Esophagus squamous epithelium (tissue), 4 donors: ENCODE results near the gene CDC25B.

ENCODE experiments used
- POLR2A ChIP-seq, 4 donors: fragments of 450-650 bp; IDR thresholded peaks; one replicate each; pipeline ENCODE4 v1.6.1; 2017; ENCODE audit warnings: antibody characterized with exemption in 4 of 4, mild to moderate bottlenecking in 4 of 4, moderate library complexity in 3 of 4
- TF ChIP-seq, protein P1 (sequence below), 6 experiments: fragments of 450-650 bp in 4 of 6; fragments of 200-600 bp in 2 of 6; sonication (generic) in 2 of 6; IDR thresholded peaks; one replicate each; pipeline ENCODE4 v1.5.1; 2016 to 2019; ENCODE audit warnings: antibody characterized with exemption in 6 of 6, mild to moderate bottlenecking in 4 of 6, moderate library complexity in 4 of 6

- TF ChIP-seq POLR2A (IDR thresholded peaks at IDR 0.05): no peak
- TF ChIP-seq, protein P1, sequence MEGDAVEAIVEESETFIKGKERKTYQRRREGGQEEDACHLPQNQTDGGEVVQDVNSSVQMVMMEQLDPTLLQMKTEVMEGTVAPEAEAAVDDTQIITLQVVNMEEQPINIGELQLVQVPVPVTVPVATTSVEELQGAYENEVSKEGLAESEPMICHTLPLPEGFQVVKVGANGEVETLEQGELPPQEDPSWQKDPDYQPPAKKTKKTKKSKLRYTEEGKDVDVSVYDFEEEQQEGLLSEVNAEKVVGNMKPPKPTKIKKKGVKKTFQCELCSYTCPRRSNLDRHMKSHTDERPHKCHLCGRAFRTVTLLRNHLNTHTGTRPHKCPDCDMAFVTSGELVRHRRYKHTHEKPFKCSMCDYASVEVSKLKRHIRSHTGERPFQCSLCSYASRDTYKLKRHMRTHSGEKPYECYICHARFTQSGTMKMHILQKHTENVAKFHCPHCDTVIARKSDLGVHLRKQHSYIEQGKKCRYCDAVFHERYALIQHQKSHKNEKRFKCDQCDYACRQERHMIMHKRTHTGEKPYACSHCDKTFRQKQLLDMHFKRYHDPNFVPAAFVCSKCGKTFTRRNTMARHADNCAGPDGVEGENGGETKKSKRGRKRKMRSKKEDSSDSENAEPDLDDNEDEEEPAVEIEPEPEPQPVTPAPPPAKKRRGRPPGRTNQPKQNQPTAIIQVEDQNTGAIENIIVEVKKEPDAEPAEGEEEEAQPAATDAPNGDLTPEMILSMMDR (IDR thresholded peaks at IDR 0.05): no peak
These were observed 8.6 kb upstream of the CDC25B start for GRCh38 chr20:3787324-3788014.
